Vagina (tissue), 2 donors: Measurements from ENCODE around the gene PSIP1. TPM values are rescaled to one million over a fixed set of nuclear protein-coding genes. Genes with fewer than 3 reads are reported as not detected.

Source experiments
- DNase-seq, 2 donors: peaks; one replicate each; pipeline ENCODE4 v3.0.0-alpha.2; 2017; ENCODE audit errors: extremely low spot score in 2 of 2
- H3K27ac ChIP-seq: fragments of 200-600 bp; sonication (generic); one replicate; pipeline ENCODE4 v1.5.1; 2019
- H3K27me3 ChIP-seq: fragments of 200-600 bp; sonication (generic); one replicate; pipeline ENCODE4 v1.5.1; 2019
- H3K36me3 ChIP-seq, 2 donors: fragments of 200-600 bp; sonication (generic); one replicate each; pipeline ENCODE4 v1.5.1; 2017 to 2019
- H3K4me1 ChIP-seq: fragments of 200-600 bp; sonication (generic); one replicate; pipeline ENCODE4 v1.5.1; 2019
- H3K4me3 ChIP-seq, 2 donors: fragments of 200-600 bp; sonication (generic); 1 replicate in 1 of 2; 2 replicates in 1 of 2; pipeline ENCODE4 v1.5.1; 2016 to 2019
- H3K9me3 ChIP-seq: fragments of 200-600 bp; sonication (generic); one replicate; pipeline ENCODE4 v1.5.1; 2019
- CTCF ChIP-seq, 3 experiments: fragments of 450-650 bp in 2 of 3; fragments of 200-600 bp in 1 of 3; sonication (generic) in 1 of 3; IDR thresholded peaks; one replicate each; pipeline ENCODE4 v1.5.1; 2017 to 2019; ENCODE audit warnings: antibody characterized with exemption in 3 of 3, mild to moderate bottlenecking in 2 of 3, moderate library complexity in 2 of 3
- POLR2A ChIP-seq, 2 donors: fragments of 450-650 bp; IDR thresholded peaks; one replicate each; pipeline ENCODE4 v1.6.1; 2017; ENCODE audit warnings: antibody characterized with exemption in 2 of 2, mild to moderate bottlenecking in 2 of 2, moderate library complexity in 2 of 2
- POLR2AphosphoS5 ChIP-seq, 2 donors: sonication (generic); formaldehyde crosslinking; IDR thresholded peaks; one replicate each; pipeline ENCODE4 v1.9.0; 2017; ENCODE audit warnings: antibody characterized with exemption in 2 of 2, mild to moderate bottlenecking in 2 of 2, low read depth in 1 of 2; ENCODE audit not compliant: insufficient read depth in 1 of 2
- intact Hi-C: fragments of 100-400 bp; cut with DNase I; formaldehyde crosslinking; loops from one replicate; pipeline ENCODE4 v1.15.1; 2023
- total RNA-seq: library from RNA; depleted of rRNA; stranded (reverse); fragments of >200 nt; gene quantifications from one replicate; pipeline ENCODE4 v1.2.3, GENCODE V29; 2016

PSIP1 gene
- total RNA-seq, 1 donor from 2014 or later, result 63.8 TPM

- H3K27me3 ChIP-seq, result no peaks in the 10 kb centered on the region
- no peak for DNase-seq
- no peaks in the 10 kb centered on the region for H3K9me3 ChIP-seq
- H3K4me3 ChIP-seq, result no peak overlapping the region
- TF ChIP-seq CTCF (IDR thresholded peaks at IDR 0.05) (no peak), POLR2AphosphoS5 (IDR thresholded peaks at IDR 0.05; ENCODE audit: insufficient read depth in 1 of 2, low read depth in 1 of 2) (no peak), POLR2A (IDR thresholded peaks at IDR 0.05) (no peak)
- H3K4me1 ChIP-seq, result peaks cover 16% of the 10 kb centered on the region
- no peaks in the 10 kb centered on the region for H3K36me3 ChIP-seq
- intact Hi-C loops, result loop anchor here (10.0 kb wide), 1 partner anchor 79 kb away; no protein-coding TSS in a partner anchor
- no peak overlapping the region for H3K27ac ChIP-seq
Measured at GRCh38 chr9:15513335-15513734, 2.6 kb upstream of the PSIP1 start.

GRCh38 chr9:15512889-15513288 lies 2.1 kb upstream of the PSIP1 start:
- Histone ChIP-seq H3K4me3 (no peak overlapping the region), H3K27me3 (no peaks in the 10 kb centered on the region), H3K4me1 (peaks cover 17% of the 10 kb centered on the region), H3K27ac (no peak overlapping the region), H3K36me3 (no peaks in the 10 kb centered on the region), H3K9me3 (no peaks in the 10 kb centered on the region)
- intact Hi-C loops, result loop anchor here (10.0 kb wide), 1 partner anchor 78 kb away; no protein-coding TSS in a partner anchor
- DNase-seq, result no peak
- TF ChIP-seq POLR2A (IDR thresholded peaks at IDR 0.05) (no peak), POLR2AphosphoS5 (IDR thresholded peaks at IDR 0.05; ENCODE audit: insufficient read depth in 1 of 2, low read depth in 1 of 2) (no peak), CTCF (IDR thresholded peaks at IDR 0.05) (no peak)

GRCh38 chr9:15512204-15512603 lies 1.4 kb upstream of the PSIP1 start:
- intact Hi-C loops, result loop anchor here (10.0 kb wide), 1 partner anchor 77 kb away; no protein-coding TSS in a partner anchor
- no peak overlapping the region for H3K27ac ChIP-seq

GRCh38 chr9:15509931-15510788 lies 610 bp downstream of the PSIP1 start:
- peaks cover 23% of the 10 kb centered on the region for H3K4me1 ChIP-seq
- TF ChIP-seq POLR2A (IDR thresholded peaks at IDR 0.05), result no peak
- no peaks in the 10 kb centered on the region for H3K27me3 ChIP-seq
- DNase-seq, result no peak
- no peaks in the 10 kb centered on the region for H3K9me3 ChIP-seq
- peak overlapping the region; percentile 67 to 75 for H3K4me3 ChIP-seq
- H3K27ac ChIP-seq, result peak overlapping the region; percentile 94
- intact Hi-C loops, result loop anchor here (10.0 kb wide), 1 partner anchor 75 kb away; no protein-coding TSS in a partner anchor
- H3K36me3 ChIP-seq, result peaks cover 0 to 10% of the 10 kb centered on the region in 2 donors

More at GRCh38 chr9:15512204-15512603, 1.4 kb upstream of the PSIP1 start:
- H3K27me3 ChIP-seq, result no peaks in the 10 kb centered on the region
- no peaks in the 10 kb centered on the region for H3K36me3 ChIP-seq
- DNase-seq, result no peak
- H3K4me1 ChIP-seq, result peaks cover 22% of the 10 kb centered on the region
- H3K4me3 ChIP-seq, result no peak overlapping the region
- TF ChIP-seq CTCF (IDR thresholded peaks at IDR 0.05) (no peak), POLR2AphosphoS5 (IDR thresholded peaks at IDR 0.05; ENCODE audit: insufficient read depth in 1 of 2, low read depth in 1 of 2) (no peak), POLR2A (IDR thresholded peaks at IDR 0.05) (no peak)
- H3K9me3 ChIP-seq, result no peaks in the 10 kb centered on the region

- Histone ChIP-seq H3K4me1 (peaks cover 23% of the 10 kb centered on the region), H3K36me3 (peaks cover 0 to 10% of the 10 kb centered on the region in 2 donors), H3K27me3 (no peaks in the 10 kb centered on the region), H3K9me3 (no peaks in the 10 kb centered on the region), H3K27ac (no peak overlapping the region), H3K4me3 (no peak overlapping the region)
- DNase-seq, result no peak
- intact Hi-C loops, result no loop called here
- TF ChIP-seq POLR2A (IDR thresholded peaks at IDR 0.05) (no peak), CTCF (IDR thresholded peaks at IDR 0.05) (no peak), POLR2AphosphoS5 (IDR thresholded peaks at IDR 0.05; ENCODE audit: insufficient read depth in 1 of 2, low read depth in 1 of 2) (no peak)
Measured at GRCh38 chr9:15505921-15506320, 4.8 kb downstream of the PSIP1 start.
